ENCODE data around the gene NCKAP5.
"Not testable (repeated sequence)": the region's sequence is repeated elsewhere in the genome, so short reads cannot be mapped to it uniquely, and the experiment has no call there.

NCKAP5 gene

DNA sequence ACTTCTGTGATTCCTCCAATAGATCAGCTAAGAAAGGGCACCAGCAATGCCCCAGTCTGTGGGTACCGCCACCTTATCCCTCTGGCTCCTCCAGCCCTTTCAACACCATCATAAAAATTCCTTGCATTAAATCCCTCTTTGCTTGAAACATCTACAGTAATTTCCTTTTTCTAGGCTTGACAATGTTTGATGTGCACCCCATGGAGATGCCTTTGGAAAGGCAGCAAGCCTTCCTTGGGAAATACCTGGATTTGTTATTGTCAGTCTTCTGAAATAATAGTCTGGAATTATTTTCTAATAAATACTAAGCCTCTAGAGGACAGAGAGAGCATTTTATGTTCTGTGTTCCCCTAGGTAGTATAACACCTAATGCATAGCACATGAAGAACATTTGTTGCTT lies 46.1 kb downstream of the NCKAP5 start:
- DNase-seq (ENCODE audit: low spot score): no peak

DNA sequence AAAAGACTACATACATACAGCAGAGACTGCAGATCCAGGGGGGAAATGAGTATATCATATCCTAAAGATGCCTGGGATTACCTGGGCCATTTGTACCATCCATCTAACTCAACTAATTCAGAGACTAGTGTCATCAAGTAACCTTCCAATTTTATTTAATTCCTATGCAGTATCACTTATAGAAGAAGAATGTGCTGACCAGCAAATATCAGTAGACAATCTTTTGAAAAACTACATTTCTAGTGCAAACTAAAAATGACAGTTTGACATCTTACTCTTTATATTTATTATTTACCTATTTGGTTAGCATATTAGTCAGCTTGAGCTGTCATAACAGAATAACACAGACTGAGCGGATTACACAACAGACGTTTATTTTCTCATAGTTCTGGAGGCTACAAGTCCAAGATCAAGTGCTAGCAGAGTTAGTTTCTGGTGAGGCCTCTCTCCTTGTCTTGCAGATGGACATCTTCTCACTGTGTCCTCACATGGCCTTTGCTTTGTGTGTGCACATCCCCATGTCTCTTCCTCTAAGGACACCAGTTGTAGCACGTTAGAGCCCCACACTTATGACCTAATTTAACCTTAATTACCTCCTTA lies 47.0 kb downstream of the NCKAP5 start:
- no peak for DNase-seq (ENCODE audit: low spot score)

DNA sequence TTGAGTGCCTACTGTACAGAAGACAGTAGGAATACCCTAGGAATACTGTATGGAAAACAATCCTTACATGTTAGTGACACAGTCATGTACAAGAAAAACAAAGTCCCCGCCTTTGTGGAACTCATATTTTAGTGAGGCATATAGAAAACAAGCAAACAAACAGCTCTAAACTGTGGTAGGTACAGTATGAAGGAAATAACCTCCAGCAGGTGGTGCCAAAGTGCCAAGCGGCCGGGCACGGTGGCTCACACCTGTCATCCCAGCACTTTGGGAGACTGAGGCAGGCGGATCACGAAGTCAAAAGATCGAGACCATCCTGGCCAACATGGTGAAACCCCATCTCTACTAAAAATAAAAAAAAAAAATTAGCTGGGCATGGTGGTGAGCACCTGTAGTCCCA lies 48.6 kb downstream of the NCKAP5 start:
- DNase-seq (ENCODE audit: low spot score): not testable (repeated sequence)

DNA sequence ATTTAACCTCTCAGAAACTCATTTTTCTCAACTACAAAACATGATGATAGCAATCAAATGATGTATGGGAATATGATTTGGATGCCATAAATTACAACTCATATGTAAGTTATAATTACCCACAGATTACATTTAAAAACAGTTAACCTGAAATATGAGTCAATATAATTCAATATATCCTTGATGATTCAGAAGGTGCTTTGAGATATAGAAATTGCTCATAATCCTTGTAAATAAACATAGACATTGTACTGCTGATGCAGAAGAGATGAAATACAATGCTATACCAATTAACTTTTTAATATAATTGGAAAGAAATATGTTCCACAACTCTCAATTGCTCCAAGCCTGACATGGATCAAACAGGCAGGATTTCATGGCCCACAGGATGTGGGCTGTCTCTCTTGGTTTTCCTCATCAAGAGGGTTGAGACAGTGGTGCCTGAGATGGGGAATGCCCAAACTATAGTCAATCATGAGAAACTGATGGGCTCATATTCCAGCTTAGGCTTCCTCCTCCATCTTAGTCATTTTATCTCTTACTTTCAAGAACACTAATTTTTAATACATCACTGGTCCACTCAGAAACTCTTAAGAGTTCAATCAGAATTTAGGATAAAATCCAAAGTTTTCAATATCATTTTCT lies 49.4 kb downstream of the NCKAP5 start:
- no peak for DNase-seq (ENCODE audit: low spot score)

DNA sequence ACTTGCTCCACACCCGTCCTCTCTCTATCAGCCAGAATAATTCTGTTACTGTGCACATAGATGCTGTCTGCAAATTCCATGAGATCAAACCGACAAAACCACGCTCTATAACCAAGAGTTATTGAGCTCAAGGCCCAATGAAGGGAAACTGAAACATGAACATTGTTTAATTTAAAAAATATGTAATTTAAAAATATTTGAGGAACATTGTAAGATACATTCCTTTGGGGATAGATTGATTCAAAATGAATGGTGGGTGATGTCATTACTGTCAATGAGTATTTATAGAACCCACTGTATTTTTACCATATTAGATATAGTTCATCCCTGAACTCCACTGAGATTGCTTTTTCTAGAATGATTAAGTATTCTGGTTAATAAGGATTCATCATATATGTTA lies 50.4 kb downstream of the NCKAP5 start:
- no peak for DNase-seq (ENCODE audit: low spot score)

DNA sequence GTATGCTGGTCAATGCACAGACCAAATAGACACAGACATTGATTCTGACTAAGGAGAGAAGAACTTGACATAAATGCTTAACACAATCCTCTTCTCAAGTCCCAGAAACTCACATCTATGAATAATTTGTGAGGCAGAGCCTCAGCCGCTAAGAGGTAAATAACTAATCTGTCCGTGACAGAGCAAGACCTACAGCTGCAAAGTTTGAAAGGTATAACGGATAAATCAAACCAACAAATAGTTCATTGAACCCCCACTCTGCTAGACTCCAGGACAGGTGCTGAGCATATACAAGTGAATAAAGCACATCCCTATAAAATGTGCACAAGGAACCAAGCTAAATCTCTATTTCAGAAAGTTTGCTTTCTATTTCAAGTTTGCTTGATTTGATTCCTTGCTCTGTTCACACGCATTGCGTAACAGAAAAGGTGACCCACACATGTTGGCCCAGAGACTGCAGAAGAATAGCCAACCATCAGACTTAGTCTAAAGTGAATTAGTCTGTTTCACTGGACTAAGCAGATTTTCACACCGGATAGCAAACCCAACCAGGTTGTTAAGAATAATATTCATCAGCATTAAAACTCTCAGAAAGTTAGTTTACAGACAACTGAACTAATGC lies 51.7 kb downstream of the NCKAP5 start:
- no peak for DNase-seq (ENCODE audit: low spot score)

DNA sequence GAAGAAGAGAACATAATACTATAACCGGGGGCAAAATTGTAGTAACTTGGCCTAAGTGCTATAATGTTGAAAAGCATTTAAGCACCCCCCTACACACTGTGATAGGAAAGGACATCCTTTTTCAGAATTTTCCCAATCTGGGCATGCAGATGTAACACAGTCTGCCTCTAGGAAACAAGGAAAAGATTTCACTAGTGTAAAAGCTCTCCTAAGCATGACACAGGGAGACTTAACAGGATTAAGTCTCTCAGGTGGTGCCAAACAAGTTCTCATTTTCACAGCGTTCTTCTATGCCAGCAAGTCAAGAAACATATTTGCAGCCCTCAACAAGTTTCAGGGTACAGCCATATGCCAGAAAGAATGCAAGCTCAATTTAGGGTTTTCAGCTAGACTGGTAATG lies 53.0 kb downstream of the NCKAP5 start:
- DNase-seq (ENCODE audit: low spot score): no peak

DNA sequence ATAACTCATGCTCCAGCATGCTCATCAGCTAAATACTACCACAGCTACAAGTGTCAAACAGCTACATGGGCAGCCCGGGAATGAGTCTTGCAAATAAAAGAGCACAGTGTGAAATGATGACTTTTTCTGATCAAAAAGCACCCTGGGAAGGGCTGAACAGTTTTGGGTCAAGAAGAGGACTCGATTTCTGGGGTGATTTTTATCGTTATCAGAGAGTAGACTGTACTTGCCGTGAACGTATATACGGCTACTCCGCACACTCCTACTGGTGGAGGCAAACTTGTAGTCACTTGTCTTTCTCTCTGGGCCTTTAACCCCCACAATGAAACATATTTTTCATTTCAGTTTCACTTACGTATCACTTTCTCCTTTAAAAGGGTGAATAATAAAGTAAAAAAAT lies 54.4 kb downstream of the NCKAP5 start:
- DNase-seq (ENCODE audit: low spot score): no peak

DNA sequence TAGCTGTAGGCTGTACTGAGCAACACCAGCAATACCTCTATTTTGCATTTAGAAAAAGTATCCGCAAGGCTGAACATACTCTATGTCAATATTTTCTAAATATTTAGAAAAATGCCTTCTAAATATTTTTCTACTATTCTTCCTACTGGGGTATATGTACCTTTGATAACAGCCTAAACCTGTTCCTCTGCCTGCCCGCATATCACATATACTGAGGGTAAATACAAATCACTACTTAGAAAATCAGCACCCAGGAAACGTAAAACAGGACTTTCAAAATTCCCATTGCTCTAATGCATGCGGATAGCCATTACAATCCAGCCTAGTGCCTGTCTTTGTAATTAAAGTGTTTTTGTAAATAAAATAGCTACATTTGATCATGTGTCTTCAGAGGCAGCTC lies 56.1 kb downstream of the NCKAP5 start:
- no peak for DNase-seq (ENCODE audit: low spot score)

DNA sequence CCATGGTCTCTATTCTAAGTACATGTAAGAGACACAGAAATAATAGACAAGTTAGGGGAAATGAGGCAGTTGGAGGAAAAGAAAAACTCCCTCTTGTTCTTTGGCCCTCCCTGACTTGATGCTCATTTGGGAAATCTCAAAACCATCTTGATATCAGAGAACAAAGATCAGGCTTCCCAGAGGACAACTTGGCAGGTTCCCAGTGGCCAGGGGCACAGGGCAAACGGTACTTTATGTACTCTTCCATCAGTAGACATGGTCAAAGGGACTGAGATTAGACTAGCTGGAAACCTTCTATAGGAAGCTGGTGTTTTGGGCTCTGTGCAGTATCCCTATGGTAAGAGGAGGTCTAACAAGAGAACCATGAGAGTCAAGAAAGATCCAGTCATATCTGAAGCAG lies 56.6 kb downstream of the NCKAP5 start:
- no peak for DNase-seq (ENCODE audit: low spot score)

DNA sequence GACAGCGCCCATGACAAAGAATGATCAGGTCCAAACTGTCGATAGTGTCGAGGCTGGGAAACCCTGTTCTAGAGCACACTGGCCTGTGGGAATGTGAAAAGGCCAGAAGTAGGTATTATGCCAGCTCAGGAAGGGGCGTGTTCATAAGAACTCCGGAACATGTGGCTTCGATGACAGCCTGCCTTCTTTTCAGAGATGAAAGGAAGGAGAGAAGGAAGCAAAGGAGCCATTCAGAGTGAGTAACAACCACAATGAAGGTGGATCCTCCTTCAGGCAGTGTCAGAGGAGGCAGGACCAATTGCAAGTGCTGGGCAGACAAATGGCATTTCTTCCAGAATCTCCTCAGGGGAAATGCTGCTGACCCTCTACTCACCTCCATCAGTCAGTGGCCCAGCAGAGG lies 58.5 kb downstream of the NCKAP5 start:
- no peak for DNase-seq (ENCODE audit: low spot score)

DNA sequence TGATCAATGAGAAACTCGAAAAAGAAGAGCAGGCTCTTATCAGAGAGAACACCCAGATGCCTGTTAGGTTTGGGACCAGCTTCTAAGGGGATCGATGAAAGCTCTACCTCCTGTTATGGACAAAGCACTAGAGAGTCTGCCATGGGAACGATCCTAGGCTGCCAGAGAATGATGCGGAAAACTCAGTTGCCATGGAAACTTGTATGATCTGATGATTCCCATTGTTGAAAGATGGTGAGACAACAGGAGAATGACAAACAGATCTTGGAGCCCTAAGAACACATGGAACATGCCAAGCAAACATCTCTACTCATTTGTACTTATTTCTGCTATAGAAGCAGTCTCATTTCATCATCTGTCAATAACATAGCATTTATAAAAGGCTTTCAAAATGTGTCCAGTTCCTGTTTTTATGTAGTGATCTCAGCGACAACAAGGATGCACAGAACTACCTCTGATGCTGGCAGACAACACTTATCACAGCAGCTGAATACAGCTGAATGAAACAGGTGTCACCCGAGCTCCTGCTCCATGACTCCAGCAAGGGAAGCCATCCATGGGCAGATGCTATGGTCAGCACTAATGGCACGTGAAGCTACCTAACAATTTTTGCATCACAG lies 59.6 kb downstream of the NCKAP5 start:
- DNase-seq (ENCODE audit: low spot score): no peak

DNA sequence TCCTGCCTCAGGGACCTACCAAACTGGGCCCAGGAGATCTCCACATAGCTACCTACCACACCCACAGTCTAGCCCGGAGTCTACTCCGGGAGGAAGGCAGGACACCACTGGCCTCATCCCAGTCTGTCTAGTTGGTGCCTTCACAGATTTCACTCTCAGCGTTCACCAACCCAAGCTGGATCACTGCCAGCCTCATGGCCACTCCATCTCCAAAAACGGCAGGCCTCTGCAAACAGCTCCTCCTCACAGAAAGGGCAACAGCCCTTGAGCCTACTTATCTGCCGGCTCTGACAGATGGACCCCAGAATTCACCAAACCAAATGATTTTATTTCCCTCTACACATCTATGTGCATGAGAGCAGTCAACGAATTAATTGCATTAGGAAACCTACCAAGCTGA lies 61.3 kb downstream of the NCKAP5 start:
- DNase-seq (ENCODE audit: low spot score): no peak

DNA sequence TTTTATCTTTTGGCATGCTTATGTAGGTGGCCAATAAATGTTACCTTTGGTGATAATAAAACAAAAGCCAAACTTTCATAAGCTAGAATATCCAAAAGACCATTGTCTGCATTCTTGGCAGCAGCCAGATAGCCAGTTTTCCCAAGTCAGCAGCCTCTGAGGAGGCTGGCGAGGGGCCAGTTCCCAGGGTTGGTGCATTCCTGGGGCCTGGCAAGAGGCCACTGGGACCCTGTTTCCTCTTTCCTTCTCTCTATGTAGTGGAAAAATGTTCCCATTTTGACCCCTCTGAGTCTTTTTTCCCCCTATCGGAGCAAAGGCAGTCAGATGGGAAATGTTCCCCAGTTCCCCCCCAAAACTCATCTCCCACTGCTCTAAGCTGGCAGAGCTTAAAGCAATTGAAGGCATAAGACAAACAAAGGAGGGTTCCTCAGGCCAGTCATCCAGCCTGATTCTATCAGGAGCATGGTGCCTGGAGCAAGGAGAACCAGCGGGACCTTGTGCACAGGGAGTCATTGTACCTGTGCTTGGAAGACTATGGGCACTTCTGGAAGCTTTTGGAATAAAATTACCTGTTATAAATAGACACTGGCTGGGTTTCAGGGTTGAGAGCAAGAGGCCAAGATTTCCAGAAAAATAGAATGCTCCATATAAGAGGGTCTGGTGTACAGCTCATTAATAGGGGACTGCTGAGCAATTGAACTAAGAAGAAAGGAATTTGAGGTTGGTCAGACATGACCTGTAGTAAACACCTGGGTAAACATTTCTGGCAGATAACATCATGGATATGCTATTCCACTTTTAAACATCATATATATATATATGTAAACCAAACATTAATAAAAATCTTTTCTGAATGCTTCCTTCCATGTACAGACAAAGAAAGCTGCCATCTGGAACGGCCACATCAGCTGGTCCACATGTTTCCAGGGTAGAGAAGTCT lies 63.4 kb downstream of the NCKAP5 start:
- DNase-seq (ENCODE audit: low spot score): no peak

DNA sequence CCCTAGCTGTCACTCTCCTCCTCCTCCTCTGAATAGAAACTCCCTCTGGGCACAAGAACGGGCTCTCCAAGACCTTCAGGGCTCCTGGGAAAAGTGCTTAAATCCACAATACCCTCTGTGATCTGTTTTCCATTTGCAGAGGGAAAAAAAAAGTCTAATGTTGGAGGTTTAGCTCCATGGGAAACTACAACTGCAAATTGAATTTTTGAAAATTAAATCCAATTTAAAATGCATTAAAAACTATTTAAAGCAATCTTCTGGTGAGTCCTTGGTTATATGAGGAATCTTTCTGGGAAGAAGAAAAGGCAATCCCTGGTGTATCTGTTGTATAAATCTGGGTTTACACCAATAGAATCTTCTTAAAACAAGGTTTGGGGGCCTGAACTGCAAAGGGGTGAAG lies 64.3 kb downstream of the NCKAP5 start:
- DNase-seq (ENCODE audit: low spot score): no peak

DNA sequence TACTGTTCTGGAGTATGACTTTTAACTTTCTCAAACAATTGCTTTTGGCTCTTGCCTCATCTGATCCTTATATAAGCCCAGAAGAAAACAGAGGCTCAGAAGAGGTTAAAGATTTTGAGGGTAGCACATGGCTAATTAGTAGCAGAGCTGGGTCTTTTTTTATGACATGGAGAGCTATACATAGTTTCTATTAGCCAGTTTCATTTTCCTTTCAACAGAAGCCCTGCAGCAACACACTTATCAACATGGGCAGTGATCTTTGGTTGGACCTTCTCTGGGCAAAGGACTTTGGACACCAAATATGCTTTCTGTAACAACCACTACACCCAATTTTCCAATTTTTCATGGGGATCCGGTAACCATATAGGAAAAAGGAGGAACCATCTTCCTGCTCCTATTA lies 64.9 kb downstream of the NCKAP5 start:
- DNase-seq (ENCODE audit: low spot score): no peak

DNA sequence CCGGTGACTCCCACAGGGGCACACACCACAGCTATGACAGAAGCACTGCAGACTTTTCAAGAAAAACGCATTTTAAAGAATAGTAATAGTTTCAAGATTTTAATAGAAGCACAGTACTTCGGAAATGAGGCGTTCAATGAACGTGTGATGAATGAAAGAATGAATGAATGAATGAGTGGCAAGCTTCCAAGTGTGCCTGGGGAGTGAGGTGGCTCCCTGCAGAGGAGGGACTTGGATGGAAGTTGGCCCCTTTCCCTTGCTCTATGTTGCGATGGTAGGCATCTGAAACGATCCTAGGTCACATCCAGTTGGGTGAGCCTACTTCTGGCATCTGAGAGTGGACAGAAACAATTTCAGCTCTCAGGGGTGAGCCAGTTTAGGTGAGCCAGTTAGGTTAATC lies 65.6 kb downstream of the NCKAP5 start:
- no peak for DNase-seq (ENCODE audit: low spot score)

DNA sequence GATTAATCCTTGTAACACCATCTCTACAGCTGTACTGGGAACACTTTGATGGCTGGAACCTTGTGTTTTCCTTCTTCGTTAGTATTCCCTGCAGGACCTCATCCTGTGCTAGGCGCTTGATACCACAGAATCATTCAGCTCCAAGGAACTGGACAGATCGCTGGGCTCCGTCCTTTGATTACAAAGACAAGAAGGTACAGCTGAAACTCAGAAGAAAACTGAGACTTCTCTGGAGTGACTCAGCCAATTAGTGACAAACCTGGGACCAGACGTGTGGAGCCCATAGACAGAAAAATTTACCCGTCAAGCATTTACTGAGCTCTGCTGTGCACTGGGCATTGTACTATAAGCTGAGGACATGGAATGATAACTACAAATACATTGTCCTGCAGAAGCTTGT lies 67.3 kb downstream of the NCKAP5 start:
- DNase-seq (ENCODE audit: low spot score): no peak

DNA sequence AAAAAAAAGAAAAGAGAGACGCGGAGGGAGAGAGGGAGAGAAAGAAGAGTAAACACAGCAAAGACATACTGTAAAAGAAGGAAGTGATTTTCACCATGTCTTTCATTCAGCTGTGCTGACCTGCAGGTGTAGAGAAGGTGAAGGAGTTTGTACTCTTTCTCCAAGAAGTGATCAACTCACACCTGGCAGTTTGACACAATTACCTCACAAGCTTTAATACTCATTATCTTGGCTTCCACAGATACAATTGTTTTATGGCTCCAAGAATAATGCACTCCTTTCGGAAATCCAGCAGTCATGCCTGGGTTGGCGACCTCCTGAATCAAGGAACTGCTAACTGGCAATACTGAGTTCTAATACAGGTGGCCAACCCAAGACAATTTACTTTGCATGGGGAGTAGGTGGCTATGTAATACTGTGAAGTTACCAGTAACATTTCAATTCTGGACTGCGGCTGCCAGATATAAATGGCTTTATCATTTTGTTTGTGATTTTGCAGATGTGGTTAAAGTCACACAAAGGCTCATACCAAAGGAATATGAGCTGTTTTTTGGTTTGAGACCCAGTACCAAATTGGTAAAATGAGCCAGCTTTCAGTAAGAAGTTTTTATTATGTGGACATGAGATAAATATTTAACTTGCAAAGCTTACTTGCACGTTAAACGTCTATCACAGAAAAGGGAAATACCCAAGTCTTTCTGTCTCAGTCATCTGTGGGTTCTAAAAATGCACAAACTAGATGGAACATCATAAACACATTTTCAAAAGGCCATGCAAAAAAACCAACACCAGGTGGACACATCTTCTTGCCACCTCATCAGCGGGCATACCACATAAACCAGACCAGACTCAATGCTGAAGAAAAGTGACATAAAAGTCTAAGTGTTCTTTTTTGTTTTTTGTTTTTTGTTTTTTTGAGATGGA lies 69.3 kb downstream of the NCKAP5 start:
- DNase-seq (ENCODE audit: low spot score): no peak

DNA sequence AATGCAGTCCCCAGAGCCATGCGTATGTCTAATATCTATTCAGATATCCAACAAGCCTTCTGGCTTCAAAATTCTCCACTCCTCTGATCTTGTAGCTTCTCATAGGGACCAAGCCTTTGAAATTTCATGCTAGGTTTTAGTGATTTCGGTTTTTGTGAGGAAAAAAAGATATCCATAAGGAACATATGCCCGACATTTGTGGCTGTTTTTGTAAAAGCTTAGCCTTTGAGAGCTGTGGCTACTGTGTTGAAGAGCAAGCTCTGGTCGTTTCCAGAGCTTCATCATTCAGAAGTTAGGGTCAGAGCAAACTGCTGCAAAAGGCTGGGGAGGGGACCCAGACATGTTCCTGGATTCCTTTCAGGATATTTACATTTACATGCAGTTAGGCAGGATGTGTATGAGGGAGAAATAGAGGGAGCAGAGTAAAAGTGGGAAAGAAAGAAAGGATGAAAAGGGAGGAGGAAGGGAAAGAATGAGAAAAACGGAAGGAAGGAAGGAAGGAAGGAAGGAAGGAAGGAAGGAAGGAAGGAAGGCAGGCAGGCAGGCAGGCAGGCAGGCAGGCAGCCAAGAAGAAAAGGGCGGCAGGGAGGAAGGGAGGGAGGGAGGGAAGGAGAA lies 70.2 kb downstream of the NCKAP5 start:
- DNase-seq (ENCODE audit: low spot score): no peak
